Measurements from ENCODE around the gene ANP32D.
A peak's percentile ranks its signal among the peaks of the same experiment; 100 is the strongest.
"Not testable (repeated sequence)": the region's sequence is repeated elsewhere in the genome, so short reads cannot be mapped to it uniquely, and the experiment has no call there.

ANP32D gene

GRCh38 chr12:48445538-48445937 is 26.8 kb upstream of the ANP32D start:
- no peaks in the 10 kb centered on the region for H3K4me1 Mint-ChIP-seq
- TF ChIP-seq CTCF (IDR thresholded peaks at IDR 0.05) = no peak
- H3K9me3 Mint-ChIP-seq = peaks cover 12% of the 10 kb centered on the region
- H3K27ac Mint-ChIP-seq = peak overlapping the region; percentile 20
- no peak overlapping the region for H3K4me3 Mint-ChIP-seq
- H3K27me3 Mint-ChIP-seq (ENCODE audit: low read depth, poor library complexity) = peaks cover 36% of the 10 kb centered on the region
- H3K36me3 Mint-ChIP-seq (ENCODE audit: low read depth) = no peaks in the 10 kb centered on the region
- no peak for DNase-seq

GRCh38 chr12:48446161-48446776 is 26.1 kb upstream of the ANP32D start:
- H3K9me3 Mint-ChIP-seq = peaks cover 12% of the 10 kb centered on the region
- no peaks in the 10 kb centered on the region for H3K36me3 Mint-ChIP-seq (ENCODE audit: low read depth)
- no peaks in the 10 kb centered on the region for H3K4me1 Mint-ChIP-seq
- DNase-seq = no peak
- TF ChIP-seq CTCF (IDR thresholded peaks at IDR 0.05) = no peak
- H3K27me3 Mint-ChIP-seq (ENCODE audit: low read depth, poor library complexity) = peaks cover 35% of the 10 kb centered on the region
- H3K27ac Mint-ChIP-seq = no peak overlapping the region
- H3K4me3 Mint-ChIP-seq = no peak overlapping the region

- TF ChIP-seq CTCF (IDR thresholded peaks at IDR 0.05) = no peak
- Mint-ChIP-seq H3K4me1 (no peaks in the 10 kb centered on the region), H3K27ac (no peak overlapping the region), H3K36me3 (ENCODE audit: low read depth) (no peaks in the 10 kb centered on the region), H3K27me3 (ENCODE audit: low read depth, poor library complexity) (peaks cover 29% of the 10 kb centered on the region), H3K4me3 (no peak overlapping the region), H3K9me3 (peaks cover 12% of the 10 kb centered on the region)
- DNase-seq = no peak
Observed at GRCh38 chr12:48447755-48448154, 24.6 kb upstream of the ANP32D start.

- no peak for DNase-seq
- Mint-ChIP-seq H3K36me3 (ENCODE audit: low read depth) (no peaks in the 10 kb centered on the region), H3K4me3 (no peak overlapping the region), H3K27me3 (ENCODE audit: low read depth, poor library complexity) (peaks cover 10% of the 10 kb centered on the region), H3K4me1 (no peaks in the 10 kb centered on the region), H3K9me3 (peaks cover 16% of the 10 kb centered on the region), H3K27ac (no peak overlapping the region)
- no peak for TF ChIP-seq CTCF (IDR thresholded peaks at IDR 0.05)
Observed at GRCh38 chr12:48451372-48451771, 21.0 kb upstream of the ANP32D start.

- not testable (repeated sequence) for DNase-seq; H3K36me3 Mint-ChIP-seq (ENCODE audit: low read depth); H3K4me1 Mint-ChIP-seq; H3K27ac Mint-ChIP-seq; H3K4me3 Mint-ChIP-seq; H3K27me3 Mint-ChIP-seq (ENCODE audit: low read depth, poor library complexity)
- peaks cover 16% of the 10 kb centered on the region for H3K9me3 Mint-ChIP-seq
Observed at GRCh38 chr12:48452961-48453360, 19.4 kb upstream of the ANP32D start.

GRCh38 chr12:48454667-48455066 is 17.7 kb upstream of the ANP32D start:
- Mint-ChIP-seq H3K27ac (no peak overlapping the region), H3K36me3 (ENCODE audit: low read depth) (no peaks in the 10 kb centered on the region), H3K9me3 (peaks cover 9% of the 10 kb centered on the region), H3K4me3 (no peak overlapping the region), H3K4me1 (no peaks in the 10 kb centered on the region), H3K27me3 (ENCODE audit: low read depth, poor library complexity) (peaks cover 11% of the 10 kb centered on the region)
- TF ChIP-seq CTCF (IDR thresholded peaks at IDR 0.05) = no peak
- no peak for DNase-seq

All from nephron progenitor cell (in vitro differentiated cells).